ENCODE data around the gene GRID1. TPM values are rescaled to one million over a fixed set of nuclear protein-coding genes. Genes with fewer than 3 reads are reported as not detected.

GRID1 gene
- total RNA-seq, 1 experiment from 2014 or later = not detected

DNA sequence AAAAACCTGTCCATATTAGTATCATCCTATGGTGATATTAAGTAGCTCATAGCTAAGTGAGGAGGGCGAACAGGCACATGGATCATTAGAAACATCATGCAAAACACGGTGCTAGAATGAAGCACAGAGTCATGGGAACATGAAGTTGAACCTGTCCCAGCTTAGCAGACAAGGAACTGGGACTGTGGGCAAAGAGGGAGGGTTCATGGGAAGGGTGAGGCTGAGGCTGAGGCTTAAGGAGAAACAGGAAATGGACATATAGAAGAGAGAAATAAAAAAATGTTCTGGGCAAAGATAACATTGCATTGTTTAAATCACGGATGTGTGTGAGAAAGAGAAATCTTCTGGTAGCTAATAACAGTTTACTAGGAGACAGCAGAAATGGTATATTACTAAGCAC is 708.1 kb downstream of the GRID1 start:
- ATAC-seq (no peak), DNase-seq (no peak)
- ChIA-PET CTCF (no interaction called here), POLR2A (ENCODE audit: unreplicated experiment) (no interaction called here)
- H3K4me3 ChIP-seq (ENCODE audit: low read length) = no peak overlapping the region
- no peak overlapping the region for H2AFZ ChIP-seq (ENCODE audit: low read length)
- intact Hi-C loops (cut with micrococcal nuclease) = no loop called here
- no peaks in the 10 kb centered on the region for H3K79me2 ChIP-seq (ENCODE audit: low read length)
- no peaks in the 10 kb centered on the region for H3K4me1 ChIP-seq (ENCODE audit: insufficient read depth, low read length)
- no peaks in the 10 kb centered on the region for H3K9me2 ChIP-seq (replicated peaks; ENCODE audit: low read length)
- no peaks in the 10 kb centered on the region for H3K27me3 ChIP-seq (ENCODE audit: low read length)
- H4K20me1 ChIP-seq (ENCODE audit: low read length) = no peaks in the 10 kb centered on the region
- H3K9ac ChIP-seq (ENCODE audit: low read length) = no peak overlapping the region
- H3K9me3 ChIP-seq (ENCODE audit: low read length) = no peaks in the 10 kb centered on the region
- no peak overlapping the region for H3K4me2 ChIP-seq (ENCODE audit: low read length)
- no TSS peak for BruUV-seq (replicated peaks)
- H3K36me3 ChIP-seq (ENCODE audit: low read depth, low read length) = no peaks in the 10 kb centered on the region
- no peak for TF ChIP-seq EZH2phosphoT487 (IDR thresholded peaks at IDR 0.05; ENCODE audit: borderline replicate concordance, low read length)
- TF ChIP-seq CTCF (conservative IDR thresholded peaks at IDR 0.05; ENCODE audit: low read depth, low read length) = no peak
- TF ChIP-seq EZH2 (IDR thresholded peaks at IDR 0.05; ENCODE audit: low read length, unreplicated experiment) = no peak
- no peak overlapping the region for H3K27ac ChIP-seq (ENCODE audit: low read length)
- no peaks in the 10 kb centered on the region for H3F3A ChIP-seq (ENCODE audit: low read length, unreplicated experiment)

- intact Hi-C loops (cut with micrococcal nuclease) = no loop called here
- no peaks in the 10 kb centered on the region for H3K27me3 ChIP-seq (ENCODE audit: low read length)
- no peak overlapping the region for H3K27ac ChIP-seq (ENCODE audit: low read length)
- DNase-seq = no peak
- no peak for ATAC-seq
- no peak overlapping the region for H2AFZ ChIP-seq (ENCODE audit: low read length)
- H3K36me3 ChIP-seq (ENCODE audit: low read depth, low read length) = no peaks in the 10 kb centered on the region
- no peaks in the 10 kb centered on the region for H4K20me1 ChIP-seq (ENCODE audit: low read length)
- no TSS peak for BruUV-seq (replicated peaks)
- H3K4me2 ChIP-seq (ENCODE audit: low read length) = no peak overlapping the region
- ChIA-PET POLR2A (ENCODE audit: unreplicated experiment) (no interaction called here), CTCF (no interaction called here)
- H3F3A ChIP-seq (ENCODE audit: low read length, unreplicated experiment) = no peaks in the 10 kb centered on the region
- H3K9me2 ChIP-seq (replicated peaks; ENCODE audit: low read length) = no peaks in the 10 kb centered on the region
- H3K4me3 ChIP-seq (ENCODE audit: low read length) = no peak overlapping the region
- H3K9me3 ChIP-seq (ENCODE audit: low read length) = no peaks in the 10 kb centered on the region
- no peaks in the 10 kb centered on the region for H3K4me1 ChIP-seq (ENCODE audit: insufficient read depth, low read length)
- no peaks in the 10 kb centered on the region for H3K79me2 ChIP-seq (ENCODE audit: low read length)
- TF ChIP-seq EZH2 (IDR thresholded peaks at IDR 0.05; ENCODE audit: low read length, unreplicated experiment) (no peak), CTCF (conservative IDR thresholded peaks at IDR 0.05; ENCODE audit: low read depth, low read length) (no peak), EZH2phosphoT487 (IDR thresholded peaks at IDR 0.05; ENCODE audit: borderline replicate concordance, low read length) (no peak)
- H3K9ac ChIP-seq (ENCODE audit: low read length) = no peak overlapping the region
These were observed 709.0 kb downstream of the GRID1 start for GRCh38 chr10:85657476-85658113.

DNA sequence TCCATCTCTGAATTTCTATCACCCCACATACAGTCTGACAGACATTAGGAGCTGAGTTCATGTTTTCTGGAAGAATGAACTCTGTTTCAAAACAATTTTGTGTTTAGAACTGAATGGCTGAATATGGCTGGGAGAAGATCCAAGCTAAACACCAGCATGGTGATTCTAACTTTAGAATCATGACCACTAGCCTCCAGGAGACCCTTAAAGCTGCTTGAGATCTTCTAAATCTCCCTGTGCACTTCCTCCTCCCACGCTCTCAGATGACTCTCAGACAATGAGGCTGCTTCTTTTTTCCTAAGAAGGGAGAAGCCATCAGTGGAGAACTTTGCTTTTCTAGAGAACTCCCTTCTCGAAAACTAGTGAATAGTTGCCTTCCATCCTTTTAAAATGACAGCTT is 711.2 kb downstream of the GRID1 start:
- DNase-seq (no peak), ATAC-seq (no peak)
- TF ChIP-seq EZH2 (IDR thresholded peaks at IDR 0.05; ENCODE audit: low read length, unreplicated experiment) (no peak), EZH2phosphoT487 (IDR thresholded peaks at IDR 0.05; ENCODE audit: borderline replicate concordance, low read length) (no peak), CTCF (conservative IDR thresholded peaks at IDR 0.05; ENCODE audit: low read depth, low read length) (no peak)
- ChIA-PET CTCF (no interaction called here), POLR2A (ENCODE audit: unreplicated experiment) (no interaction called here)
- H4K20me1 ChIP-seq (ENCODE audit: low read length) = no peaks in the 10 kb centered on the region
- H3K4me1 ChIP-seq (ENCODE audit: insufficient read depth, low read length) = no peaks in the 10 kb centered on the region
- no peaks in the 10 kb centered on the region for H3K36me3 ChIP-seq (ENCODE audit: low read depth, low read length)
- H3K4me3 ChIP-seq (ENCODE audit: low read length) = no peak overlapping the region
- no peak overlapping the region for H3K9ac ChIP-seq (ENCODE audit: low read length)
- intact Hi-C loops (cut with micrococcal nuclease) = no loop called here
- no peaks in the 10 kb centered on the region for H3K9me3 ChIP-seq (ENCODE audit: low read length)
- no peak overlapping the region for H2AFZ ChIP-seq (ENCODE audit: low read length)
- H3F3A ChIP-seq (ENCODE audit: low read length, unreplicated experiment) = no peaks in the 10 kb centered on the region
- no TSS peak for BruUV-seq (replicated peaks)
- H3K9me2 ChIP-seq (replicated peaks; ENCODE audit: low read length) = no peaks in the 10 kb centered on the region
- no peak overlapping the region for H3K27ac ChIP-seq (ENCODE audit: low read length)
- no peak overlapping the region for H3K4me2 ChIP-seq (ENCODE audit: low read length)
- H3K79me2 ChIP-seq (ENCODE audit: low read length) = no peaks in the 10 kb centered on the region
- H3K27me3 ChIP-seq (ENCODE audit: low read length) = no peaks in the 10 kb centered on the region

Data from PC-3 (cell line).